ENCODE results near the gene WNT5B.

WNT5B gene

DNA sequence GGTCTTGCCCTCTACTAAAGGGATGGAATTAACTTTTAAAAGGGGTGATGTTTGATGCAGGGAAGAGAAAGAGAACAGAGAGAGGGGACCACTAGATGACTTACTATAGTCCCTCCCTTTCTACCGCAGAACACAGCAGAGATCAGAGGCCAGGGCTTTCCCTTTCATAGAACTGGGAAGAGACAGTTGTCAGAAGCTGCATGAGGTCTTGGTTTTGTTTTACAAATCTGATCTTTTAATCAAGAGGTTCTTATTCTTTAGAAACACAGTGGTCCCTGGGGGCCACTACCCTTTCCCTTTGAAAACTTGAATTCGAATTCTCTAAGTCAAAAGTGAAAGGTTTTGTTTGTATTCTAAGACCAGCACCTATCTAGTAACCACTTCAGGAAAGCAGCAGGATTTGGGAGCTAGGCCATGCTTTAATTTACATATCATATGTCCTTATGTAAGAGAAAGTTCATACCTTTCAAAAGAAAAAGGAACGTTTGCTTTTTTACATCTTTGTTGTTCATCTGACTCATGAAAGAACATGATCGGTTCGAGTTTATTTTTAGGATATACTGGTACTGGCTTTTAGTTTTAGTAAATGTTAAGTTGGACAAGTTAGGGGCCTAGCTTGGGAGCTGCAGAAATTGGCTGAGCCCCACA, 41.0 kb upstream of the WNT5B start:
- no peak overlapping the region for H4K8ac ChIP-seq (ENCODE audit: low read depth, low read length)
- no CpG with 5 or more reads among the region's 5 CpGs for WGBS, 2 donors (ENCODE audit: extremely low coverage in 2 of 2, insufficient read length in 2 of 2, insufficient replicate concordance in 1 of 2)
- H3K14ac ChIP-seq (ENCODE audit: low read length) = no peak overlapping the region
- no peak overlapping the region for H3K4me2 ChIP-seq (ENCODE audit: insufficient read depth, low read length, poor library complexity, severe bottlenecking)
- peaks cover 24 to 50% of the 10 kb centered on the region in 2 donors for H3K4me1 ChIP-seq (ENCODE audit: control insufficient read depth in 2 of 2, insufficient read depth in 1 of 2, low read depth in 1 of 2, low read length in 2 of 2)
- no peak overlapping the region for H3K27ac ChIP-seq (replicated peaks; ENCODE audit: low read length)
- H2BK5ac ChIP-seq (ENCODE audit: low read length) = no peak overlapping the region
- H2BK12ac ChIP-seq (ENCODE audit: low read length) = no peak overlapping the region
- H2BK120ac ChIP-seq (ENCODE audit: low read depth, low read length) = no peak overlapping the region
- peaks cover 4% of the 10 kb centered on the region for H3K79me1 ChIP-seq (ENCODE audit: low read depth, low read length)
- H2BK15ac ChIP-seq (ENCODE audit: low read length) = no peak overlapping the region
- no peak overlapping the region for H2AFZ ChIP-seq (ENCODE audit: low read length)
- H3K4me3 ChIP-seq (ENCODE audit: low read length in 2 of 2) = no peak overlapping the region
- no peak overlapping the region for H2AK5ac ChIP-seq (ENCODE audit: low read depth, low read length)
- H3K18ac ChIP-seq (ENCODE audit: low read length) = no peak overlapping the region
- no peak overlapping the region for H3K4ac ChIP-seq (ENCODE audit: low read length)
- H3K27me3 ChIP-seq (ENCODE audit: control insufficient read depth in 3 of 3, insufficient read depth in 3 of 3, low read depth in 1 of 3, low read length in 3 of 3) = peaks cover 0 to 15% (median 0%) of the 10 kb centered on the region in 3 experiments
- DNase-seq (ENCODE audit: low spot score) = no peak
- H3K9me3 ChIP-seq (replicated peaks in 1 of 2; ENCODE audit: control insufficient read depth in 2 of 2, insufficient read depth in 1 of 2, low read depth in 1 of 2, low read length in 2 of 2) = no peaks in the 10 kb centered on the region
- H3K9ac ChIP-seq (ENCODE audit: low read depth, low read length, poor library complexity) = no peak overlapping the region
- H3K23ac ChIP-seq (ENCODE audit: low read depth, low read length, poor library complexity) = no peak overlapping the region
- no peak overlapping the region for H4K91ac ChIP-seq (ENCODE audit: low read depth, low read length, poor library complexity)
- H3K36me3 ChIP-seq (replicated peaks in 1 of 2; ENCODE audit: control insufficient read depth in 2 of 2, insufficient read depth in 2 of 2, low read length in 2 of 2) = peaks cover 4% of the 10 kb centered on the region in 2 donors

DNA sequence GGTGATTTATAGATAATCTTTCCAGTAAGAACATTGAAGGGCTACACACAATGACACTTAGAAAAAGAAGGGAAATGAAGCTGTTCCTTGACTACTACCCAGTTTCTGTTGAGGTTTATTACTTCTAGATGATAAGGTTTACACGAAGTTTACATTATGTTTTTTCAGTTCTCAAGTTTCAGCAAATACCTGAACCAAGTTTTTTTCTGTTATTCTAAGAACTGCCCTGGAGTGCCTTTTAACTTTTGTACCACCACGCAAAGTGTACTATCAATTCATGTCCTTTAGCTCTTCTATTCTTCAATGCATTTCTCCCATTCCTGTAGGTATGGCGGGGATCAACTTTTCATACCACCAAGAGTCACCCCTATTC, 40.5 kb upstream of the WNT5B start:
- H3K4me2 ChIP-seq (ENCODE audit: insufficient read depth, low read length, poor library complexity, severe bottlenecking) = no peak overlapping the region
- no peak overlapping the region for H2BK120ac ChIP-seq (ENCODE audit: low read depth, low read length)
- H2AFZ ChIP-seq (ENCODE audit: low read length) = no peak overlapping the region
- H3K14ac ChIP-seq (ENCODE audit: low read length) = no peak overlapping the region
- no peak for DNase-seq (ENCODE audit: low spot score)
- no peak overlapping the region for H2BK5ac ChIP-seq (ENCODE audit: low read length)
- no peak overlapping the region for H2AK5ac ChIP-seq (ENCODE audit: low read depth, low read length)
- no peak overlapping the region for H4K91ac ChIP-seq (ENCODE audit: low read depth, low read length, poor library complexity)
- no peak overlapping the region for H2BK12ac ChIP-seq (ENCODE audit: low read length)
- no peak overlapping the region for H4K8ac ChIP-seq (ENCODE audit: low read depth, low read length)
- no peaks in the 10 kb centered on the region for H3K9me3 ChIP-seq (replicated peaks in 1 of 2; ENCODE audit: control insufficient read depth in 2 of 2, insufficient read depth in 1 of 2, low read depth in 1 of 2, low read length in 2 of 2)
- H3K23ac ChIP-seq (ENCODE audit: low read depth, low read length, poor library complexity) = no peak overlapping the region
- H3K36me3 ChIP-seq (replicated peaks in 1 of 2; ENCODE audit: control insufficient read depth in 2 of 2, insufficient read depth in 2 of 2, low read length in 2 of 2) = peaks cover 4 to 8% of the 10 kb centered on the region in 2 donors
- no peak overlapping the region for H3K18ac ChIP-seq (ENCODE audit: low read length)
- H3K9ac ChIP-seq (ENCODE audit: low read depth, low read length, poor library complexity) = no peak overlapping the region
- no peak overlapping the region for H3K4me3 ChIP-seq (ENCODE audit: low read length in 2 of 2)
- H3K4ac ChIP-seq (ENCODE audit: low read length) = no peak overlapping the region
- no peak overlapping the region for H2BK15ac ChIP-seq (ENCODE audit: low read length)
- H3K4me1 ChIP-seq (ENCODE audit: control insufficient read depth in 2 of 2, insufficient read depth in 1 of 2, low read depth in 1 of 2, low read length in 2 of 2) = peaks cover 24 to 55% of the 10 kb centered on the region in 2 donors
- peaks cover 0 to 15% (median 0%) of the 10 kb centered on the region in 3 experiments for H3K27me3 ChIP-seq (ENCODE audit: control insufficient read depth in 3 of 3, insufficient read depth in 3 of 3, low read depth in 1 of 3, low read length in 3 of 3)
- H3K27ac ChIP-seq (replicated peaks; ENCODE audit: low read length) = no peak overlapping the region
- H3K79me1 ChIP-seq (ENCODE audit: low read depth, low read length) = peaks cover 6% of the 10 kb centered on the region
- WGBS, 2 donors (ENCODE audit: extremely low coverage in 2 of 2, insufficient read length in 2 of 2, insufficient replicate concordance in 1 of 2) = no CpG with 5 or more reads among the region's 3 CpGs

DNA sequence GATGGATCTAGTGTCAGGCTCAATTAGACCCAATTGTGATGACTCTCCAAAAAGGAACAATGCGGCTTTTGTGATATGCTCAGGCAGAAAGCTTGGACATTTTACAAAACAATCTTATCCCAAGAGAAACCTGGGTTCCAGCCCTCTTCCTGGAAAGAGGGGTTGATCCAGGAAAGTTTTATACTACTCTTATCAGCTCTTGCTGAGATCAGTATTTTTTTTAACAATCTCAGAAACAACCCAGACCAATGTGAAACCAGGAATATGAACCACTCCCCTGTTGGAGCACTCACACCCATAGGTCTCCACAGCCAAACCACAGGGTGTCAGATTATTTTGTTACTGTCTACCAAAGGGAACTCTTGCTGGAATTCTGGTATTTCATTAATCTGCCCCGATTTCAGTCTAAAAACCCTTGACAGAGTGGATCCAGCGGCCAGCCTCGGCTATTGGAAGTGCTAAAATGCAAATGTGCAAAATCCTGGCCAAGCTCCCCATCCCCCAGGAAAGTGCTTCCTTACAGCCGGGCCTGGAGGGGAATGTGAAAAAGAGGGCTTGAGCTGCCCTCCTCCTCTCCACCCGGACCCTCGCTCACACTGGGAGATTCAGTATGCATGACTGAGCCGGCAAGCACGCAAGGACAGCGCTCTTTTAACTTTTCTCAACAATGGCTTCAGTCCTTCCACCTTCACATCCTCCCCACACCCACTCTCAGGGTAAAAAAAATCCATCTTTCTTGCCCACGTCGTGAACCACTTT, 38.6 kb upstream of the WNT5B start:
- H3K4ac ChIP-seq (ENCODE audit: low read length) = no peak overlapping the region
- no peak overlapping the region for H2AFZ ChIP-seq (ENCODE audit: low read length)
- H3K36me3 ChIP-seq (replicated peaks in 1 of 2; ENCODE audit: control insufficient read depth in 2 of 2, insufficient read depth in 2 of 2, low read length in 2 of 2) = peaks cover 4 to 8% of the 10 kb centered on the region in 2 donors
- no peak overlapping the region for H2BK12ac ChIP-seq (ENCODE audit: low read length)
- no peak overlapping the region for H4K8ac ChIP-seq (ENCODE audit: low read depth, low read length)
- no peak overlapping the region for H2BK120ac ChIP-seq (ENCODE audit: low read depth, low read length)
- H3K27me3 ChIP-seq (ENCODE audit: control insufficient read depth in 3 of 3, insufficient read depth in 3 of 3, low read depth in 1 of 3, low read length in 3 of 3) = peaks cover 0 to 16% (median 0%) of the 10 kb centered on the region in 3 experiments
- no peak overlapping the region for H4K91ac ChIP-seq (ENCODE audit: low read depth, low read length, poor library complexity)
- H3K27ac ChIP-seq (replicated peaks; ENCODE audit: low read length) = peak overlapping the region; percentile 95
- no peak overlapping the region for H3K14ac ChIP-seq (ENCODE audit: low read length)
- DNase-seq (ENCODE audit: low spot score) = peak; percentile 84
- no peak overlapping the region for H3K9ac ChIP-seq (ENCODE audit: low read depth, low read length, poor library complexity)
- H3K18ac ChIP-seq (ENCODE audit: low read length) = no peak overlapping the region
- no peak overlapping the region for H2BK5ac ChIP-seq (ENCODE audit: low read length)
- WGBS, 2 donors (ENCODE audit: extremely low coverage in 2 of 2, insufficient read length in 2 of 2, insufficient replicate concordance in 1 of 2) = no CpG with 5 or more reads among the region's 12 CpGs
- no peak overlapping the region for H2AK5ac ChIP-seq (ENCODE audit: low read depth, low read length)
- peaks cover 6% of the 10 kb centered on the region for H3K79me1 ChIP-seq (ENCODE audit: low read depth, low read length)
- H3K9me3 ChIP-seq (replicated peaks in 1 of 2; ENCODE audit: control insufficient read depth in 2 of 2, insufficient read depth in 1 of 2, low read depth in 1 of 2, low read length in 2 of 2) = no peaks in the 10 kb centered on the region
- H3K4me2 ChIP-seq (ENCODE audit: insufficient read depth, low read length, poor library complexity, severe bottlenecking) = peak overlapping the region; percentile 55
- no peak overlapping the region for H3K23ac ChIP-seq (ENCODE audit: low read depth, low read length, poor library complexity)
- peak overlapping the region; percentile 23 to 68 for H3K4me3 ChIP-seq (ENCODE audit: low read length in 2 of 2)
- H3K4me1 ChIP-seq (ENCODE audit: control insufficient read depth in 2 of 2, insufficient read depth in 1 of 2, low read depth in 1 of 2, low read length in 2 of 2) = peaks cover 19 to 59% of the 10 kb centered on the region in 2 donors
- no peak overlapping the region for H2BK15ac ChIP-seq (ENCODE audit: low read length)

DNA sequence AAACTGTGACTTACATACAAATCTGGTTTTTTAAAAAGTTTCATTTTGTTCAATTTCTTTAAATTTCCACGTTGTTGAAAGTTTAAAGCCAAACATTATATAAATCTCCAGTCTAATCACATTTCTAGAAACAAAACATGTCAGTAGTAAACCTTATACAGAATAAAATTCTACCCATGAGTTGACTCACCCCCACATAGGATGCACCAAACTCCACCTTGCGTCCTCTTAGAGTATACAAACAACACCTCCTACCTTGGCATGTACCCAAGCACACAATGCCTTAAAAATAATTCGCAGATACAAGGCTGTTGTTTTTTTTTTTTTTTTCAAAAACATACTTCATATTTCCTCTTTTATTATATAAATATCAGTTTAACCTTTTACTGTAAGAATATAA, 38.0 kb upstream of the WNT5B start:
- H2AK5ac ChIP-seq (ENCODE audit: low read depth, low read length) = no peak overlapping the region
- no peak overlapping the region for H2BK120ac ChIP-seq (ENCODE audit: low read depth, low read length)
- no peak for DNase-seq (ENCODE audit: low spot score)
- no peak overlapping the region for H3K4ac ChIP-seq (ENCODE audit: low read length)
- no peak overlapping the region for H2AFZ ChIP-seq (ENCODE audit: low read length)
- no peak overlapping the region for H4K91ac ChIP-seq (ENCODE audit: low read depth, low read length, poor library complexity)
- peak overlapping the region; percentile 41 for H3K4me2 ChIP-seq (ENCODE audit: insufficient read depth, low read length, poor library complexity, severe bottlenecking)
- H3K14ac ChIP-seq (ENCODE audit: low read length) = no peak overlapping the region
- peaks cover 20 to 62% of the 10 kb centered on the region in 2 donors for H3K4me1 ChIP-seq (ENCODE audit: control insufficient read depth in 2 of 2, insufficient read depth in 1 of 2, low read depth in 1 of 2, low read length in 2 of 2)
- H3K79me1 ChIP-seq (ENCODE audit: low read depth, low read length) = peaks cover 6% of the 10 kb centered on the region
- H3K27ac ChIP-seq (replicated peaks; ENCODE audit: low read length) = peak overlapping the region; percentile 95
- H2BK15ac ChIP-seq (ENCODE audit: low read length) = no peak overlapping the region
- peaks cover 0 to 16% (median 0%) of the 10 kb centered on the region in 3 experiments for H3K27me3 ChIP-seq (ENCODE audit: control insufficient read depth in 3 of 3, insufficient read depth in 3 of 3, low read depth in 1 of 3, low read length in 3 of 3)
- H3K9ac ChIP-seq (ENCODE audit: low read depth, low read length, poor library complexity) = no peak overlapping the region
- WGBS, 2 donors (ENCODE audit: extremely low coverage in 2 of 2, insufficient read length in 2 of 2, insufficient replicate concordance in 1 of 2) = no CpG with 5 or more reads among the region's 3 CpGs
- H3K23ac ChIP-seq (ENCODE audit: low read depth, low read length, poor library complexity) = no peak overlapping the region
- H3K36me3 ChIP-seq (replicated peaks in 1 of 2; ENCODE audit: control insufficient read depth in 2 of 2, insufficient read depth in 2 of 2, low read length in 2 of 2) = peaks cover 4 to 8% of the 10 kb centered on the region in 2 donors
- H3K4me3 ChIP-seq (ENCODE audit: low read length in 2 of 2) = peak overlapping the region; percentile 23 to 63
- H4K8ac ChIP-seq (ENCODE audit: low read depth, low read length) = no peak overlapping the region
- H2BK5ac ChIP-seq (ENCODE audit: low read length) = no peak overlapping the region
- H2BK12ac ChIP-seq (ENCODE audit: low read length) = no peak overlapping the region
- no peak overlapping the region for H3K18ac ChIP-seq (ENCODE audit: low read length)
- H3K9me3 ChIP-seq (replicated peaks in 1 of 2; ENCODE audit: control insufficient read depth in 2 of 2, insufficient read depth in 1 of 2, low read depth in 1 of 2, low read length in 2 of 2) = no peaks in the 10 kb centered on the region

Data from neuronal stem cell (in vitro differentiated cells).